CD4-positive, alpha-beta memory T cell (primary cell): ENCODE results near the gene RIMS3. TPM values are rescaled to one million over a fixed set of nuclear protein-coding genes. Genes with fewer than 3 reads are reported as not detected.

ENCODE experiments used
- CTCF ChIA-PET: fragments of 350-600 bp; sonication (Branson Sonifier 250); formaldehyde crosslinking; loops from one replicate; lab custom pipeline; 2021; ENCODE audit warnings: inconsistent platforms; ENCODE audit not compliant: partially characterized antibody; lab: Charles Lee
- POLR2A ChIA-PET: fragments of 350-600 bp; sonication (Branson Sonifier 250); formaldehyde crosslinking; loops from one replicate; lab custom pipeline; 2021; ENCODE audit not compliant: partially characterized antibody; lab: Charles Lee
- DNase-seq, 5 donors: peaks; one replicate each; pipeline versions ENCODE4 v3.0.0 to v3.0.0-alpha.2; 2020 to 2022; ENCODE audit warnings: mixed read lengths in 1 of 5
- H3K27ac ChIP-seq: one replicate; pipeline ENCODE4 v1.7.0; 2013; ENCODE audit warnings: low read depth, low read length
- H3K27me3 ChIP-seq: 2 replicates; pipeline ENCODE4 v1.7.0; 2013; ENCODE audit warnings: mild to moderate bottlenecking, low read length, moderate library complexity; ENCODE audit not compliant: insufficient read depth
- H3K36me3 ChIP-seq: 2 replicates; pipeline ENCODE4 v1.7.0; 2013; ENCODE audit warnings: mild to moderate bottlenecking, low read length, moderate library complexity; ENCODE audit not compliant: insufficient read depth
- H3K4me1 ChIP-seq: 2 replicates; pipeline ENCODE4 v1.7.0; 2013; ENCODE audit warnings: mild to moderate bottlenecking, low read length, moderate library complexity; ENCODE audit not compliant: insufficient read depth
- H3K4me3 ChIP-seq, 2 donors: one replicate each; pipeline ENCODE4 v1.7.0; 2013; ENCODE audit warnings: low read length in 2 of 2, mild to moderate bottlenecking in 1 of 2
- H3K9me3 ChIP-seq, 2 donors: one replicate each; pipeline ENCODE4 v1.7.0; 2013; ENCODE audit warnings: low read length in 2 of 2, control low read depth in 1 of 2; ENCODE audit not compliant: control insufficient read depth in 1 of 2
- H3K27ac Mint-ChIP-seq, 7 donors: one replicate each; pipeline ENCODE4 v1.8.0; 2020 to 2021; ENCODE audit warnings: mixed read lengths in 7 of 7, mild to moderate bottlenecking in 6 of 7, inconsistent platforms in 3 of 7, moderate library complexity in 3 of 7
- H3K27me3 Mint-ChIP-seq, 2 donors: one replicate each; pipeline ENCODE4 v1.8.0; 2020 to 2021; ENCODE audit warnings: mixed read lengths in 2 of 2
- H3K36me3 Mint-ChIP-seq, 2 donors: one replicate each; pipeline ENCODE4 v1.8.0; 2020 to 2021; ENCODE audit warnings: mixed read lengths in 2 of 2, inconsistent platforms in 1 of 2, mild to moderate bottlenecking in 1 of 2
- H3K4me1 Mint-ChIP-seq, 4 donors: one replicate each; pipeline ENCODE4 v1.8.0; 2020 to 2021; ENCODE audit warnings: mixed read lengths in 4 of 4, mild to moderate bottlenecking in 1 of 4
- H3K4me3 Mint-ChIP-seq, 8 donors: one replicate each; pipeline ENCODE4 v1.8.0; 2020 to 2021; ENCODE audit warnings: mixed read lengths in 8 of 8, mild to moderate bottlenecking in 7 of 8, moderate library complexity in 6 of 8, inconsistent platforms in 3 of 8
- H3K9me3 Mint-ChIP-seq, 8 donors: one replicate each; pipeline ENCODE4 v1.8.0; 2020 to 2021; ENCODE audit warnings: mixed read lengths in 8 of 8, mild to moderate bottlenecking in 5 of 8, inconsistent platforms in 3 of 8, moderate library complexity in 1 of 8
- intact Hi-C: fragments of 100-400 bp; cut with micrococcal nuclease; formaldehyde crosslinking; loops from one replicate; pipeline ENCODE4 v1.15.1; 2023
- polyA plus RNA-seq, 2 donors: library from polyadenylated mRNA; unstranded; fragments of 300-500 nt; fragmentation: Illumina TruSeq; gene quantifications; one replicate each; pipeline ENCODE4 v1.2.3, GENCODE V29; 2021
- total RNA-seq, 2 experiments: library from RNA; stranded (reverse); gene quantifications; one replicate each; pipeline ENCODE4 v1.2.3, GENCODE V29; 2021

RIMS3 gene
- total RNA-seq, result 1 to 10 TPM; 2.0 to 2.3 TPM
- polyA plus RNA-seq, result 1 to 10 TPM; 1.5 to 3.4 TPM

DNA sequence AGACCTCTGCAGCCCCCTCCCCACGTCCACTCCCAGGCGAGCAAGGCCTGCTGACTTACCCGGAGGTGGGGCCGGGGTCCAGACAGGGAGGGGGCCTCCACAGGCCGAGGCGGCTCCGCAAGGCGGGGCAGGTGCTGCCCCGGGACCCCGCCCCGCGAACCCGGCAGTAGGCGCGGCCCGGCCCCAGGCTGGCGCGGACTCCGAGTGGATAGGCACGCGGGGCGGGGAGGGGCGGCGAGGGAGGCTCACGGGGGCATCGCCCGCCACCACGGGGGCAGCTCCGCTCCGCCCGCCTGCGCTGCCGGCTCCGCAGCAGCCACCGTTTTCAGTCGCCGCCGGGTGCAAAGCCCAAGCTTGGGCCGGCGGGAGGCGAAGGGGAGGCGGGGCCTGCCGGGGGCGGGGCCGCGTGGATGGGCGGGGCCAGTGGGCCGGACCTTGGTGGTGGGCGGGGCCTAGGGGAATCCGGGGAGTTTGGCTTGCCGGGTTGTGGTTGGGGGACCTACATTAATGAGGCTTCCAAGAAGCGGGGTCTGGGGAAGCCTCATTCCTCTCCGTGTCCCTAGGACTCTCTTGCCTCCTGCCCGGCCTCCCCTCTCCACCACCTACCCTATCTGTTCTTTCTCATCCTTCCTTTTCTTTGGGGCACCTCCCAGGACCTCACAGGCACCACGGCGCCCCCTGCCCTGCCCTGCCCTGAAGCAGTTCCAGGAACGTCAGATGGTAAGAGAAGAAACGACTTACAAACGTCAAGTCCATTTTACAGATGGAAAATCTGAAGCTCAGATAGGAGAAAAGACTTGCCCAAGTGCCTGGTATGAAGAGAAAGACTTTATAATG, at the start of gene RIMS3:
TSS of gene RIMS3 (minus strand) at position 348 of the 837 bp plus-strand sequence. CDS start 23,757 bp downstream, outside the sequence.
- Histone ChIP-seq H3K27ac (no peak within 1 kb of the TSS), H3K9me3 (no peaks in the 10 kb centered on the region), H3K36me3 (no peaks in the 10 kb centered on the region), H3K4me1 (peaks cover 21% of the 10 kb centered on the region), H3K4me3 (peak within 1 kb of the TSS; percentile 23), H3K27me3 (no peaks in the 10 kb centered on the region)
- intact Hi-C loops, result loop anchor here (1.0 to 5.0 kb wide), 3 partner anchors 26 to 197 kb away; partner anchors contain the start of genes CITED4 and NFYC
- peak; percentile 71 to 84 (median 75) for DNase-seq
- peaks cover 4 to 41% (median 16%) of the 10 kb centered on the region in 4 donors for H3K4me1 Mint-ChIP-seq
- H3K4me3 Mint-ChIP-seq, result peak within 1 kb of the TSS; percentile 84 to 96 (median 88)
- POLR2A ChIA-PET, result interaction anchor here (0.7 to 3.6 kb wide), 2 partner anchors 26 to 28 kb away, joined by 3 to 28 read pairs; partner anchors contain the start of gene NFYC
- H3K9me3 Mint-ChIP-seq, result no peaks in the 10 kb centered on the region
- H3K36me3 Mint-ChIP-seq, result no peaks in the 10 kb centered on the region
- no peaks in the 10 kb centered on the region for H3K27me3 Mint-ChIP-seq
- CTCF ChIA-PET, result interaction anchor here (2.6 kb wide), 1 partner anchor 25 kb away, joined by 10 read pairs; the partner anchor contains the start of gene NFYC
- peak within 1 kb of the TSS in 6 of 7 donors; percentile 68 to 88 (median 85) for H3K27ac Mint-ChIP-seq

DNA sequence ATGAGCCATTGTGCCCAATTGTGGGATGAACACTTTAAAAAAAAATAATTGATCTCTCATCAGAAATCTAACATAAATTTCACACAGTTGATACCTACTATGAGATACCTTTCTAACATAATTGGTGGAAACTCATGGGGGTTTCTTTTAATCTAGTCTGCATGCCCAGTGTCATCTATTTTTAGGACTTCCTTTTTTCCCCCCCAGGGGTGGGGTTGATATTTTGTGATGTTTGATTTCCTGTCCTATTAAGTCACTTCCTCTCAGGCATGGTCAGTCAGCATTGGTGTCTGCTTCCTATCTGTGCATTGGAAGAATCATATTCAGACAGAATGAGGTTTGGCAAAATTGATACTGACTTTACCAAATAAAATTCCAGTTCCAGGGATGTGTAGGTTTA, 47.5 kb upstream of the RIMS3 start:
- no peaks in the 10 kb centered on the region for H3K36me3 ChIP-seq
- H3K4me3 ChIP-seq, result no peak overlapping the region
- intact Hi-C loops, result no loop called here
- CTCF ChIA-PET, result no interaction called here
- Mint-ChIP-seq H3K4me3 (peak overlapping the region in 7 of 8 donors; percentile 49 to 86 (median 58)), H3K4me1 (peaks cover 45 to 93% (median 62%) of the 10 kb centered on the region in 4 donors), H3K27ac (peak overlapping the region; percentile 18 to 87 (median 61)), H3K9me3 (no peaks in the 10 kb centered on the region), H3K27me3 (no peaks in the 10 kb centered on the region), H3K36me3 (peaks cover 8 to 9% of the 10 kb centered on the region in 2 donors)
- H3K9me3 ChIP-seq, result no peaks in the 10 kb centered on the region
- H3K27me3 ChIP-seq, result no peaks in the 10 kb centered on the region
- peak in 2 of 5 donors; percentile 14 to 19 for DNase-seq
- POLR2A ChIA-PET, result no interaction called here
- peak overlapping the region; percentile 10 for H3K27ac ChIP-seq
- peaks cover 58% of the 10 kb centered on the region for H3K4me1 ChIP-seq

DNA sequence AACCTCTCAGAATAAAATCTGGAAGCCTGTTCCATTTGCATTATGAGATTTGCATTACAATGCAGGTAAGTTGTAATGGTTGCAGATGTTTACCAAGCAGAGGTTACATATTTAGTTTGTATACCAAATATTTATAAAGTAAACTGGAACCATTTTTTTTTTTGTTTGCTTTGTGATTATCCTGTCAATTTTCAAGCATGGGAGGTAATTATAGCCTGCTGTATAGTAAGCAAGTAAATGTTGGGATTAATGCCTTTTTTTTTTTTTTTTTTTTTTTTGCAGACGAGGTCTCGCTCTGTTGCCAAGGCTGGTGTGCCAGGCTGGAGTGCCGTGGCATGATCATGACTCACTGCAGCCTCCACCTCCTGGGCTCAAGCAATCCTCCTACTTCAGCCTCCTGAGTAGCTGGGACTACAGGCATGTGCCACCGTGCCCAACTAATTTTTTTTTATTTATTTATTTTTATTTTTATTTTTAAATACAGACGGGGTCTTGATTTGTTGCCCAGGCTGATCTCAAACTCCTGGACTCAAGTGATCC, 47.0 kb upstream of the RIMS3 start:
- no peaks in the 10 kb centered on the region for H3K27me3 ChIP-seq
- no peak overlapping the region for H3K27ac ChIP-seq

DNA sequence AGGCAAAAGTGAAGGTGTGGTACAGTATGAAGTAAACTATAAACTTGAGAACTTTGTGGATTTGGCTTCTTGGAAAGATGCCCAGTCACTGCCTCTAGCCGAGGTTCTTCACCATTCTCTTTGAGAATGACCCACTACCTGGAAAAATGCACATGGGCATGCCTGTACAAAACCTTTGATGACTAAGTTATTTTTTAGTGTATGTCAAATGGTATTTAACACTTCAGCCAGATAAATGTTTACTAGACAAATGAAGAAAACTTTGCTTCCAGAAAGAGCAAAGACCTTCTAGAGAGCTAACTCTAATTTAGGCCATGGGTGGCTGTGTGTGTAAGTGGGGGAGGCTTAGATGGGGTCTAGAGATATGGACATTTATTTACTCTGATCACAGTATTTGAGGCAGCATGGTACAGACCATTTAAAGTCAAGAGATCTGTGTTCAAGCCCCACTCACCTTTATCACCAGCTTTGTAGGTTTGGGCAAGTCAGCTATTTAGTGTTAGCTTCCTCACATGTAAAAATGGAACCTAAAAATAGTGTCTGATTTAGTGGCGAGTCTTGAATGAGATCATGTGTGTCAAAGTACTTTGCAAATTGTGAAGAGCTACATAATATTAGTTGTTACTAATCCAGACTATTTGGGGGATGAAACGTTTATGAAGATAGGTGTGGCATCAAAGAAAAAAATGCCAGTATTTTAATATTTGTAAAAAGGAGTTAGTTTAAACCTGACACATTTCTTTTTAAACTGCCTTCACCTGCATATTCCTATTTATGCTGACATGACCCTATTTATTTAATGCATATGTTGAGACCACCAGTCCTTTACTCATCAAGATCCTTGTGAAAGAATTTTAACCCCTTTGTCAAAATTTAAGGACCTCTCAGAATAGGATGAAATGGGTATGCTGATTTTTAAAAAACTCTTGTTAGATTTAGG, 46.3 kb upstream of the RIMS3 start:
- CTCF ChIA-PET, result interaction anchor here (0.8 to 1.3 kb wide), 2 partner anchors 21 to 42 kb away, joined by 3 read pairs; partner anchors contain the start of gene NFYC
- no peak overlapping the region for H3K27ac ChIP-seq

More for the DNA sequence above, 47.0 kb upstream of the RIMS3 start:
- Histone ChIP-seq H3K4me3 (no peak overlapping the region), H3K36me3 (no peaks in the 10 kb centered on the region), H3K9me3 (no peaks in the 10 kb centered on the region), H3K4me1 (peaks cover 61% of the 10 kb centered on the region)
- H3K27ac Mint-ChIP-seq, result peak overlapping the region in 1 of 7 donors; percentile 87
- peaks cover 8 to 9% of the 10 kb centered on the region in 2 donors for H3K36me3 Mint-ChIP-seq
- peak overlapping the region in 2 of 8 donors; percentile 57 to 68 for H3K4me3 Mint-ChIP-seq
- ChIA-PET POLR2A (interaction anchor here (10.0 kb wide), 1 partner anchor 19 kb away, joined by 137 read pairs; the partner anchor contains the start of gene NFYC), CTCF (interaction anchor here (0.8 to 1.3 kb wide), 2 partner anchors 21 to 43 kb away, joined by 3 read pairs; partner anchors contain the start of gene NFYC)
- intact Hi-C loops, result no loop called here
- peaks cover 44 to 92% (median 64%) of the 10 kb centered on the region in 4 donors for H3K4me1 Mint-ChIP-seq
- no peaks in the 10 kb centered on the region for H3K27me3 Mint-ChIP-seq
- no peak for DNase-seq
- H3K9me3 Mint-ChIP-seq, result no peaks in the 10 kb centered on the region

DNA sequence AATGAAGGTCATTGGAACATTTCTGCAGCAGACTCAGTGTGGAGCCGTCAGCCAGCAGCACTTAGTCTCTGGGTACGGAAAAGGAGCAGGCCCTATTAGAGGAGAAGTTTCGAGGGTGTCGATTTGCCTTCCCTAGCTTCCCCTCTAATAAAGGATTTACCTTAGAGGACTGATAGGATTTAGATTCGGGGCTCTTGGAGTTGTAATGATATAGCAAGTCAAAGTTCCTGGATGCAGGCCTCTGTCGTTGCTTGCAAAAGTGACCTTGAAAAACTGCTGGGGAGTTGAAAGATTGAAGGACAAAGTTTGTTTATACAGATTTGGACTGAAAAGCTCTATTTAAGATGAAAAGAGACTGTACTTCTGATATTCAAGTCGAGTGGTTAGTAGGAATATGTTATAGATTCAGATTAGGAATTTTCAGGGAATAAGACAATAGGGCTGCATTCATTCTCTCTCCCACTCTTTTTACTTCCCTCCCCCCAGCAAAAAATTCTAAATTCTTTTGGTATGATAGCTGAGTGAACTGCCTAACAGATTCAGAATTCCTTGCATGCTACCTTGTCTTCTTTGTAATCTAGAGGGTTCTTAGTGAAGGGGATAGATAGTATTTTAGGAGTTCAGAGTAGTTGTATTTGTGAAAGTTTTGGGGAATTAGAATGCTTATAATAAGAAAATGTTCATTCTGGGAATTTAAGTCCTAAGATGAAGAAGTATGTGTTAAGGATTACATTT, 45.3 kb upstream of the RIMS3 start:
- peaks cover 32 to 81% (median 56%) of the 10 kb centered on the region in 4 donors for H3K4me1 Mint-ChIP-seq
- peak overlapping the region; percentile 57 for H3K27ac ChIP-seq
- intact Hi-C loops, result no loop called here

More for the DNA sequence above, 46.3 kb upstream of the RIMS3 start:
- Mint-ChIP-seq H3K36me3 (peaks cover 8 to 9% of the 10 kb centered on the region in 2 donors), H3K4me1 (peaks cover 39 to 84% (median 60%) of the 10 kb centered on the region in 4 donors), H3K4me3 (peak overlapping the region in 7 of 8 donors; percentile 41 to 77 (median 47)), H3K27ac (peak overlapping the region; percentile 22 to 87 (median 53)), H3K9me3 (no peaks in the 10 kb centered on the region), H3K27me3 (no peaks in the 10 kb centered on the region)
- POLR2A ChIA-PET, result interaction anchor here (10.0 kb wide), 1 partner anchor 18 kb away, joined by 137 read pairs; the partner anchor contains the start of gene NFYC
- H3K36me3 ChIP-seq, result no peaks in the 10 kb centered on the region
- no peak overlapping the region for H3K4me3 ChIP-seq
- H3K4me1 ChIP-seq, result peaks cover 61% of the 10 kb centered on the region
- no peak for DNase-seq
- no peaks in the 10 kb centered on the region for H3K9me3 ChIP-seq
- intact Hi-C loops, result no loop called here
- no peaks in the 10 kb centered on the region for H3K27me3 ChIP-seq

More for the DNA sequence above, 45.3 kb upstream of the RIMS3 start:
- H3K27me3 ChIP-seq, result no peaks in the 10 kb centered on the region
- H3K9me3 ChIP-seq, result no peaks in the 10 kb centered on the region
- H3K36me3 ChIP-seq, result no peaks in the 10 kb centered on the region
- no peaks in the 10 kb centered on the region for H3K9me3 Mint-ChIP-seq
- H3K4me1 ChIP-seq, result peaks cover 61% of the 10 kb centered on the region
- peak overlapping the region in 7 of 8 donors; percentile 7 to 95 (median 29) for H3K4me3 Mint-ChIP-seq
- POLR2A ChIA-PET, result interaction anchor here (0.6 to 10.0 kb wide), 2 partner anchors 17 to 1155 kb away, joined by 3 to 137 read pairs; partner anchors contain the start of gene NFYC
- CTCF ChIA-PET, result interaction anchor here (1.3 to 1.9 kb wide), 3 partner anchors 41 to 64 kb away, joined by 3 to 7 read pairs (median 4); no protein-coding TSS in a partner anchor
- no peaks in the 10 kb centered on the region for H3K27me3 Mint-ChIP-seq
- H3K27ac Mint-ChIP-seq, result peak overlapping the region in 5 of 7 donors; percentile 2 to 87 (median 53)
- DNase-seq, result no peak
- H3K4me3 ChIP-seq, result no peak overlapping the region
- H3K36me3 Mint-ChIP-seq, result peaks cover 7 to 14% of the 10 kb centered on the region in 2 donors
